Measurements from ENCODE around the gene SH3RF2. TPM values are rescaled to one million over a fixed set of nuclear protein-coding genes. Genes with fewer than 3 reads are reported as not detected.

Gene SH3RF2
- total RNA-seq, 4 donors from 2014 or later = 0.65 to 4.2 (median 2.1) TPM

DNA sequence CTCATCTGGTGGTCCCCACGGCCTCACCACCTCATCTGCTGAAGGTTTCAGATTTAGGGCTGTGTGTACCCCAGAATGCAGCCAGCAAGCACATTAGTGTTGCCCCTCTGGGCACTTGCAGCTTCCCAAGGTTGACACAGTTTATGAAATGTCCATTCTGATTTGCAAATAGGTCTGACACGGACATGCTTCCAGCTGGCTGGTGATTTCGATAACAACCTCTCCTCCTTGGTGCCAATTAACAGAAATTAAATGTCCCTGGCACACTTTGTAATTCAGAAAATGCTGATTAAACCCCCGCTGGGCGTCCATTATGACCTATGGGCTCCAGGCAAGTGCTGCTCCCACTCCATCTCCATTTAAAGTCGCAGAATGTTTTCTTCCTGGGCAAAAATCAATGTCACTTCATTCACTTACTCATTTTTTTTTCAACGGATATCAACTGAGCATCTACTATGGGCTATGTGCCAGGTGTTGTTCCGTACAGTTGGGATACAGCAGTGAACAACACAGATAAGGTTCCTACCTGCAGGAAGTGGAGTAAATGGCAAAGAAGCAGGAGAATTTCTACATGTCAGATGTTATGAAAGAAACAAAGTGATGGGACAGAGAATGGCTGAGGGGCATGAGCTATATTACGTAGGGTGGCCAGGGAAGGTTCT is 137.0 kb downstream of the SH3RF2 start:
- ATAC-seq (ENCODE audit: low FRiP score) (no peak), DNase-seq (ENCODE audit: low spot score) (no peak)
- TF ChIP-seq, protein P1, sequence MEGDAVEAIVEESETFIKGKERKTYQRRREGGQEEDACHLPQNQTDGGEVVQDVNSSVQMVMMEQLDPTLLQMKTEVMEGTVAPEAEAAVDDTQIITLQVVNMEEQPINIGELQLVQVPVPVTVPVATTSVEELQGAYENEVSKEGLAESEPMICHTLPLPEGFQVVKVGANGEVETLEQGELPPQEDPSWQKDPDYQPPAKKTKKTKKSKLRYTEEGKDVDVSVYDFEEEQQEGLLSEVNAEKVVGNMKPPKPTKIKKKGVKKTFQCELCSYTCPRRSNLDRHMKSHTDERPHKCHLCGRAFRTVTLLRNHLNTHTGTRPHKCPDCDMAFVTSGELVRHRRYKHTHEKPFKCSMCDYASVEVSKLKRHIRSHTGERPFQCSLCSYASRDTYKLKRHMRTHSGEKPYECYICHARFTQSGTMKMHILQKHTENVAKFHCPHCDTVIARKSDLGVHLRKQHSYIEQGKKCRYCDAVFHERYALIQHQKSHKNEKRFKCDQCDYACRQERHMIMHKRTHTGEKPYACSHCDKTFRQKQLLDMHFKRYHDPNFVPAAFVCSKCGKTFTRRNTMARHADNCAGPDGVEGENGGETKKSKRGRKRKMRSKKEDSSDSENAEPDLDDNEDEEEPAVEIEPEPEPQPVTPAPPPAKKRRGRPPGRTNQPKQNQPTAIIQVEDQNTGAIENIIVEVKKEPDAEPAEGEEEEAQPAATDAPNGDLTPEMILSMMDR (IDR thresholded peaks at IDR 0.05) = no peak

DNA sequence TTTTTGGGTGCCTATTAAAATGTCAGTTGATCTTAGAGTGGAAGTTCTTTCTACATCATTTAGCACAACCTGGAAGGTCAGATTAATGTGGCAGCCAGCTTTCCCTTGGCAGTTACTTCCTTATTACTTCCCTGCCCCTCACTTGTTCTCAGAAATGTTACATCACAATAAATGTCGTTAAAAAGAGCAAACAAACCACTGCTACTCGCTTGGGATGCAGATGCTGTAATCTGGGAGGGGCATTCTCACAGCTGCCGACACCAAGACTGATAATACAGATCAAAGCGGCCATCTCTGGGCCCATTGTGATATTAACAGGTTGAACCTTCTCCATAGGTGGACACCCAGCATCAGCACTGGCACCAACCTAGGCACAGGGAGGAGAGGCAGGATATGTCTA is 139.7 kb downstream of the SH3RF2 start:
- TF ChIP-seq, protein P1 (IDR thresholded peaks at IDR 0.05) = no peak
- ATAC-seq (ENCODE audit: low FRiP score) = no peak
- DNase-seq (ENCODE audit: low spot score) = no peak

DNA sequence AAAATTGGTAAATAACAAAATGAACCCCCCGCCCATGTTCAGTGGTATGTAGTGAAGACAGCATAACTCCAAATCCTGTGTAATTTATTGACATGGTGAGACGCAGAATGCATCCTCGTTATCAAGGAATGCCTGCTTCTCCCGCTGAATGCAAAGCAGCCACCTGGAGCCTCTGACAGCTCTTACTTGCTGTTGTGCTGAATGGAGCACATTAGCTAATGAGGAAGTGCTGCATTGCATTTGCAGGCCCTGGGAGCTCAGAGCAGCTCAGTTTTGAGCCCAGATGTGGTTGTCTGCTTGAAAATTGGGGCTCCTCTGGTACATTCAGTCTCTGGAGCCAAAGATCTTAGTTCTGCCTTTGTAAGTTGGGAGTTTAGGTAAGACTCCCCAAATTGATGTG is 140.1 kb downstream of the SH3RF2 start:
- TF ChIP-seq, protein P1 (IDR thresholded peaks at IDR 0.05) = no peak
- ATAC-seq (ENCODE audit: low FRiP score) (no peak), DNase-seq (ENCODE audit: low spot score) (no peak)

DNA sequence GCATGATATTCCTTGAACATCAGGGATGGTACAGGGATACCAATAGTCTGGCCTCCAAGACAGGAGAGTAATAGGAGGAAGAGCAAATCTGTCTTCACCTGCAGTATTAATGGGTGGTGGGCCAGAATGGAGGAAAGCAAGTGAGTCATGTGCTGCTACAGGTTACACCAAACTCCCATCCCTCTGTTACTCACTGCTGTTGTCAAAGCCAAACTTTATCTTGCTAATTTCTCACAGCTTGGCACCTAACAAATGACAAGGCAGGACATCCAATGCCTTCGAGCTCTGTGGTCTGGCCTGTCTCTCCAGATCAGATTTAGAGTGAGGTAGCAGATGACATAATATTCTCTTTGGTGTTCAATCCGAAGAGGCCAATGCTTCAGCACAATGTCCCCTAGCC is 142.2 kb downstream of the SH3RF2 start:
- ATAC-seq (ENCODE audit: low FRiP score) (no peak), DNase-seq (ENCODE audit: low spot score) (no peak)
- TF ChIP-seq, protein P1 (IDR thresholded peaks at IDR 0.05) = no peak

DNA sequence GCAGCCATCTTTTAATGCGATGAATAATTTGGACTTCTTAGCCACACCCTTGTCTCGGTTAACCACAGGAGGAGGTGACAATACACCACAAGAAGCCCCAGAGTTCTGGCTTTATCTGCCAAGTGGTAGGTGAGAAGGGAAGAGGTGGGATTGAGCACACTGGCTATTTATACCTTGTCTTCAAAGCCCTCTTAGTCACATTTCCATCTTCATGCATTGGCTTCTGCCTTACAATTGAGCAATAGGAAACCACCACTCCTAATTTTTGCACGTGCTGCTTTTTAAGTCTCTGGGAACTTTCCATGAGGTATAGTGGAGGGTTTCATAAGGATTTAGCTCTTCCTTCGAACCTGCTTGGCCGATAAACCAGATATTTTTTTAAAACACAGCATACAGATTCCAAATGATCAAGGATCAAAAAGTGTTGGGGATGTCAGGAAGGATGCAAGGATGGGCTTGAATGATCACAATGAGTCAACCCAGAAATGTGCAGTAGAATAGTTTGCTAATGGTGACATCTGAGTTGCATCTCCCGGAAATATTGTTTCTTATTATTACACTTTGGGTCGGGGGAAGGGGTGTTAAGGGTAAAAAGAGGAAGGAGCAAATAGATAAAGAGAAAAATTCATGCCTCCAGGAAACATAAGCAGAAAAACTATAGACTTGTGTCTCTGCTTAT is 143.5 kb downstream of the SH3RF2 start:
- TF ChIP-seq, protein P1 (IDR thresholded peaks at IDR 0.05) = no peak
- no peak for DNase-seq (ENCODE audit: low spot score)
- ATAC-seq (ENCODE audit: low FRiP score) = no peak

DNA sequence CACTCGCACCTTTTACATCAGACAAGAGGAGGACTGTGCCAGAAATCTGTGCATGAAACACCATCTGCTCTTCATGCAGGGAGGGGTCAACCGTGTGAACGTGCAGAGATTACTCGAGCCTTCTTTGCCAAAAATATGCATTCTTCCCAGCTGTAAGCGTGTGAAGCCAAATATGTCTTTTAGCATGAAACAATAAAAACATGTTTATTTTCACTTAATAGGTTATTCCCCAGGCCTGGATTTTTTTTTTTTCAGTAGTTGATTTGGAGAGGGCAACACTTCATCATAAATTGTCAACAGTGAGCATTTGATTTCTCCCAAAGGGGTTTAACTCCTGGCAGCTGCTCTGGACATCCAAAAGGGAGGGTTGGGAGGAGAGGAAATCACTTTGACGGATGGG is 145.2 kb downstream of the SH3RF2 start:
- ATAC-seq (ENCODE audit: low FRiP score) (no peak), DNase-seq (ENCODE audit: low spot score) (no peak)
- TF ChIP-seq, protein P1 (IDR thresholded peaks at IDR 0.05) = no peak

DNA sequence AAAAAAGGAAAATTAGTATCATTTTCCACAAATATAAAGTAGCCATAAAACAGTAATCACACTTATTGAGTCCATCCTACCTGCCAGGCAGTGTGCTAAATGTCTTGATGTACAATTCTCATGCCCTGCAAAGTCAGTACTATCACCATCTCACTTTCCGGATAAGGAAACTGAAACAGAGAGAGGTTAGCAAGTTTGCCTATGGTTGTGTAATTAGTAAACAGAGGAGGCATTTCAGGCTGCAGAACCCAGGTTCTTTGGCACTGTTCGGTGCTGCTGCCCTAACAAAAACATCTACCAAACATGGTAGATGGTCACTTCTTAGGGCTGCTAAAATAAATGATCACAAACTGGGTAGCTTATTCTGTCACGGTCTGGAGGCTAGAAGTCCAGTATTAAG is 146.4 kb downstream of the SH3RF2 start:
- TF ChIP-seq, protein P1 (IDR thresholded peaks at IDR 0.05) = no peak
- no peak for ATAC-seq (ENCODE audit: low FRiP score)
- no peak for DNase-seq (ENCODE audit: low spot score)
